Activated naive CD8-positive, alpha-beta T cell (primary cell): ENCODE data around the gene PDZK1.
A peak's percentile ranks its signal among the peaks of the same experiment; 100 is the strongest.
"Not testable (repeated sequence)": the region's sequence is repeated elsewhere in the genome, so short reads cannot be mapped to it uniquely, and the experiment has no call there.

Source experiments
- H3K27ac Mint-ChIP-seq: one replicate; pipeline ENCODE4 v1.8.0; 2021; ENCODE audit warnings: mixed read lengths
- H3K27me3 Mint-ChIP-seq: one replicate; pipeline ENCODE4 v1.8.0; 2021; ENCODE audit warnings: mixed read lengths
- H3K36me3 Mint-ChIP-seq: one replicate; pipeline ENCODE4 v1.8.0; 2021; ENCODE audit warnings: mixed read lengths
- H3K4me1 Mint-ChIP-seq: one replicate; pipeline ENCODE4 v1.8.0; 2021; ENCODE audit warnings: low read depth, mixed read lengths
- H3K4me3 Mint-ChIP-seq: one replicate; pipeline ENCODE4 v1.8.0; 2021; ENCODE audit warnings: mild to moderate bottlenecking, mixed read lengths
- H3K9me3 Mint-ChIP-seq: one replicate; pipeline ENCODE4 v1.8.0; 2021; ENCODE audit warnings: low read depth, mixed read lengths

The PDZK1 gene

GRCh38 chr1:145695821-145696629 is 11.1 kb downstream of the PDZK1 start:
- Mint-ChIP-seq H3K36me3 (no peaks in the 10 kb centered on the region), H3K27ac (no peak overlapping the region), H3K4me3 (no peak overlapping the region), H3K4me1 (peaks cover 4% of the 10 kb centered on the region), H3K27me3 (no peaks in the 10 kb centered on the region), H3K9me3 (no peaks in the 10 kb centered on the region)

- H3K36me3 Mint-ChIP-seq: no peaks in the 10 kb centered on the region
- peaks cover 23% of the 10 kb centered on the region for H3K4me1 Mint-ChIP-seq
- H3K9me3 Mint-ChIP-seq: no peaks in the 10 kb centered on the region
- H3K27ac Mint-ChIP-seq: no peak overlapping the region
- no peak overlapping the region for H3K4me3 Mint-ChIP-seq
- H3K27me3 Mint-ChIP-seq: no peaks in the 10 kb centered on the region
Observed at GRCh38 chr1:145692785-145693443, 14.3 kb downstream of the PDZK1 start.

- Mint-ChIP-seq H3K4me1 (peaks cover 23% of the 10 kb centered on the region), H3K9me3 (no peaks in the 10 kb centered on the region), H3K27ac (peak overlapping the region; percentile 30), H3K27me3 (no peaks in the 10 kb centered on the region), H3K4me3 (peak overlapping the region; percentile 51), H3K36me3 (no peaks in the 10 kb centered on the region)
Observed at GRCh38 chr1:145690587-145691558, 16.3 kb downstream of the PDZK1 start.

- H3K4me3 Mint-ChIP-seq: peak overlapping the region; percentile 35
Observed at GRCh38 chr1:145689922-145690321, 17.2 kb downstream of the PDZK1 start.

GRCh38 chr1:145688924-145689323 is 18.2 kb downstream of the PDZK1 start:
- H3K27me3 Mint-ChIP-seq: no peaks in the 10 kb centered on the region
- peaks cover 2% of the 10 kb centered on the region for H3K36me3 Mint-ChIP-seq
- H3K4me3 Mint-ChIP-seq: no peak overlapping the region
- H3K27ac Mint-ChIP-seq: no peak overlapping the region
- H3K4me1 Mint-ChIP-seq: peaks cover 23% of the 10 kb centered on the region
- no peaks in the 10 kb centered on the region for H3K9me3 Mint-ChIP-seq

More at GRCh38 chr1:145689922-145690321, 17.2 kb downstream of the PDZK1 start:
- H3K36me3 Mint-ChIP-seq: peaks cover 2% of the 10 kb centered on the region
- H3K9me3 Mint-ChIP-seq: no peaks in the 10 kb centered on the region
- H3K4me1 Mint-ChIP-seq: peaks cover 23% of the 10 kb centered on the region
- H3K27me3 Mint-ChIP-seq: no peaks in the 10 kb centered on the region
- H3K27ac Mint-ChIP-seq: no peak overlapping the region

GRCh38 chr1:145688328-145688727 is 18.8 kb downstream of the PDZK1 start:
- Mint-ChIP-seq H3K27ac (no peak overlapping the region), H3K27me3 (no peaks in the 10 kb centered on the region), H3K9me3 (no peaks in the 10 kb centered on the region), H3K4me3 (no peak overlapping the region), H3K36me3 (peaks cover 2% of the 10 kb centered on the region), H3K4me1 (peaks cover 23% of the 10 kb centered on the region)

- H3K4me1 Mint-ChIP-seq: peaks cover 19% of the 10 kb centered on the region
- not testable (repeated sequence) for H3K27ac Mint-ChIP-seq, H3K9me3 Mint-ChIP-seq, H3K36me3 Mint-ChIP-seq, H3K4me3 Mint-ChIP-seq, H3K27me3 Mint-ChIP-seq
Observed at GRCh38 chr1:145686078-145686477, 21.1 kb downstream of the PDZK1 start.

GRCh38 chr1:145684858-145685257 is 22.3 kb downstream of the PDZK1 start:
- not testable (repeated sequence) for H3K36me3 Mint-ChIP-seq, H3K27me3 Mint-ChIP-seq, H3K9me3 Mint-ChIP-seq, H3K4me1 Mint-ChIP-seq, H3K27ac Mint-ChIP-seq, H3K4me3 Mint-ChIP-seq

GRCh38 chr1:145673217-145673616 is 34.0 kb downstream of the PDZK1 start:
- H3K9me3 Mint-ChIP-seq, H3K4me3 Mint-ChIP-seq, H3K27ac Mint-ChIP-seq, H3K27me3 Mint-ChIP-seq, H3K36me3 Mint-ChIP-seq: not testable (repeated sequence)
- H3K4me1 Mint-ChIP-seq: peaks cover 16% of the 10 kb centered on the region

- Mint-ChIP-seq H3K27ac (peak overlapping the region; percentile 75), H3K4me1 (peaks cover 15% of the 10 kb centered on the region)
- not testable (repeated sequence) for H3K27me3 Mint-ChIP-seq, H3K4me3 Mint-ChIP-seq, H3K36me3 Mint-ChIP-seq, H3K9me3 Mint-ChIP-seq
Observed at GRCh38 chr1:145670995-145671745, 36.0 kb downstream of the PDZK1 start.

- not testable (repeated sequence) for H3K27me3 Mint-ChIP-seq, H3K4me3 Mint-ChIP-seq, H3K27ac Mint-ChIP-seq, H3K36me3 Mint-ChIP-seq, H3K4me1 Mint-ChIP-seq, H3K9me3 Mint-ChIP-seq
Observed at GRCh38 chr1:145665015-145665414, 42.2 kb downstream of the PDZK1 start.

GRCh38 chr1:145662502-145662901 is 44.7 kb downstream of the PDZK1 start:
- not testable (repeated sequence) for H3K36me3 Mint-ChIP-seq, H3K27me3 Mint-ChIP-seq, H3K9me3 Mint-ChIP-seq, H3K4me3 Mint-ChIP-seq, H3K4me1 Mint-ChIP-seq, H3K27ac Mint-ChIP-seq

- not testable (repeated sequence) for H3K27ac Mint-ChIP-seq, H3K4me3 Mint-ChIP-seq, H3K27me3 Mint-ChIP-seq, H3K9me3 Mint-ChIP-seq, H3K36me3 Mint-ChIP-seq, H3K4me1 Mint-ChIP-seq
Observed at GRCh38 chr1:145656245-145656943, 50.8 kb downstream of the PDZK1 start.

GRCh38 chr1:145643990-145644389 is 63.2 kb downstream of the PDZK1 start:
- not testable (repeated sequence) for H3K36me3 Mint-ChIP-seq, H3K27ac Mint-ChIP-seq, H3K4me3 Mint-ChIP-seq, H3K4me1 Mint-ChIP-seq, H3K9me3 Mint-ChIP-seq, H3K27me3 Mint-ChIP-seq
